NT2/D1 (cell line): ENCODE data around the gene BRMS1.

Source experiments
- DNase-seq: peaks from one replicate; pipeline ENCODE4 v3.0.0-alpha.2; 2011; ENCODE audit warnings: low read depth, low spot score
- H3K27me3 ChIP-seq: 2 replicates; pipeline ENCODE4 v1.6.0; 2011; ENCODE audit warnings: mild to moderate bottlenecking; ENCODE audit not compliant: insufficient read length, insufficient read depth
- H3K36me3 ChIP-seq: 2 replicates; pipeline ENCODE4 v1.6.1; 2011; ENCODE audit warnings: mild to moderate bottlenecking, low read length, mixed read lengths; ENCODE audit not compliant: insufficient read depth, insufficient read length
- H3K4me1 ChIP-seq: 2 replicates; pipeline ENCODE4 v1.5.1; 2011; ENCODE audit not compliant: insufficient read depth, insufficient read length
- H3K4me3 ChIP-seq: 2 replicates; pipeline ENCODE4 v1.5.1; 2011; ENCODE audit warnings: low read depth; ENCODE audit not compliant: insufficient read length
- H3K9ac ChIP-seq: 2 replicates; pipeline ENCODE4 v1.6.0; 2011; ENCODE audit warnings: low read depth; ENCODE audit not compliant: insufficient read length
- H3K9me3 ChIP-seq: 2 replicates; pipeline ENCODE4 v1.5.1; 2011; ENCODE audit warnings: mild to moderate bottlenecking, low read length; ENCODE audit not compliant: insufficient read depth
- SUZ12 ChIP-seq: IDR thresholded peaks from 2 replicates; pipeline ENCODE4 v1.6.1; 2011; ENCODE audit not compliant: insufficient read length, insufficient read depth; ENCODE audit errors: extremely low read depth
- YY1 ChIP-seq: IDR thresholded peaks from 2 replicates; pipeline ENCODE4 v1.6.1; 2011; ENCODE audit not compliant: insufficient read length, insufficient read depth
- ZNF274 ChIP-seq: IDR thresholded peaks from 2 replicates; pipeline ENCODE4 v1.6.1; 2011; ENCODE audit warnings: mild to moderate bottlenecking, low read depth, low read length

Gene BRMS1

GRCh38 chr11:66345316-66345649, 379 bp upstream of the BRMS1 start:
- H3K9ac ChIP-seq, result peak overlapping the region; percentile 95
- DNase-seq, result no peak
- peaks cover 33% of the 10 kb centered on the region for H3K36me3 ChIP-seq
- H3K4me3 ChIP-seq, result peak overlapping the region; percentile 96
- peaks cover 15% of the 10 kb centered on the region for H3K27me3 ChIP-seq
- H3K4me1 ChIP-seq, result peaks cover 14% of the 10 kb centered on the region
- no peak for TF ChIP-seq ZNF274
- no peak for TF ChIP-seq YY1
- TF ChIP-seq SUZ12, result no peak
- H3K9me3 ChIP-seq, result no peaks in the 10 kb centered on the region

GRCh38 chr11:66343176-66343575, 1.7 kb downstream of the BRMS1 start:
- DNase-seq, result no peak
- peaks cover 15% of the 10 kb centered on the region for H3K27me3 ChIP-seq
- H3K36me3 ChIP-seq, result peaks cover 53% of the 10 kb centered on the region
- no peaks in the 10 kb centered on the region for H3K9me3 ChIP-seq
- peaks cover 16% of the 10 kb centered on the region for H3K4me1 ChIP-seq
- no peak overlapping the region for H3K4me3 ChIP-seq
- H3K9ac ChIP-seq, result no peak overlapping the region
- no peak for TF ChIP-seq SUZ12
- no peak for TF ChIP-seq ZNF274
- TF ChIP-seq YY1, result no peak

GRCh38 chr11:66341502-66342126, 3.3 kb downstream of the BRMS1 start:
- H3K27me3 ChIP-seq, result peaks cover 7% of the 10 kb centered on the region
- H3K36me3 ChIP-seq, result peaks cover 68% of the 10 kb centered on the region
- no peak for TF ChIP-seq YY1
- no peak for TF ChIP-seq ZNF274
- no peak for TF ChIP-seq SUZ12
- H3K9me3 ChIP-seq, result no peaks in the 10 kb centered on the region
- DNase-seq, result no peak
- H3K9ac ChIP-seq, result no peak overlapping the region
- no peak overlapping the region for H3K4me3 ChIP-seq
- peaks cover 11% of the 10 kb centered on the region for H3K4me1 ChIP-seq

DNA sequence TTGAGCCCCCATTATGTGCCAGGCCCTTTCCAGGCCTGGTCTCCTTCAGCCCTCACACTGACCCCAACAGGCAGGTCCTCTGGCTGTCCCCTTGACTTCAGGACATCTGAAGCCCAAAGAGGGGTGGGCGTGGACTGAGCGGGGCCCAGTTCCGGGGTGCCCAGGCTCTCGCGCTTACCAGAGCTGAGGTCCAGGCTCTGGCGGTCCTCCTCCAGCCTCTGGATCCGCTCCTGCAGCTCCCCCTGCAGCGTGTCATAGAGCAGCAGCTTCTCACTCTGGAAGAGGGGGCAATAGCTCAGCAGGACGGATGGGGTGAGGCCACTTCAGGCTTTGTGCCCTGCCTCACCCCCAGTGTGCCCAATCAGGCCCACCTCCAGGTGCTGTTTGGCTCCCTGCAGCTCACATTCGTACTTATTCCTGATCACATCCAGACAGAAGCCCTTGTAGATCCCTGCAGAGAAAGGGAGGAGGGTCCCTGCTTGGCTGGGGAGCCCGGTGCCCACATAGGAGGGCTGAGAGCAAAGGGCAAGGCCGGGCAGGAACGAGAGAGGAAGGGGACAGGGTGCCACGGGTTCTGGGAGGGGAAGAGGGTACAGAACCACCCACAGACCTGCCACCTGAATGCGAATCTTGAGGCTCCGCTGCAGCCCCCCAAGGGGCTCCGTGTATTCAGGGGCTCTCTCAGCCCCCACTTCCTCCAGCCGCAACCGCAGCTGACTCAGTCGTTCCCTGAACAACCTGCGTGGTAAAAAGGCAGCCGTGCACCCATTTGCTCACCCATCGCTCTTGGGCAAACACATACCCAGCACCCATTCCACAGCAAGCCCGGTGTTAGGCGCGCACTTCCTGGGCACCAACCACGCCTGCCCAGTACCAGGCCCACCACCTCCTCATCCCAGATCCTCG, 4.1 kb downstream of the BRMS1 start:
- Histone ChIP-seq H3K4me3 (no peak overlapping the region), H3K27me3 (no peaks in the 10 kb centered on the region), H3K9ac (no peak overlapping the region), H3K9me3 (no peaks in the 10 kb centered on the region), H3K36me3 (peaks cover 68% of the 10 kb centered on the region), H3K4me1 (peaks cover 3% of the 10 kb centered on the region)
- no peak for TF ChIP-seq ZNF274
- TF ChIP-seq SUZ12, result no peak
- TF ChIP-seq YY1, result no peak
- DNase-seq, result no peak

GRCh38 chr11:66339686-66340483, 5.0 kb downstream of the BRMS1 start:
- Histone ChIP-seq H3K4me1 (peaks cover 8% of the 10 kb centered on the region), H3K9me3 (no peaks in the 10 kb centered on the region), H3K9ac (no peak overlapping the region), H3K4me3 (no peak overlapping the region), H3K36me3 (peaks cover 72% of the 10 kb centered on the region), H3K27me3 (no peaks in the 10 kb centered on the region)
- TF ChIP-seq ZNF274, result no peak
- TF ChIP-seq SUZ12, result no peak
- no peak for TF ChIP-seq YY1
- no peak for DNase-seq

DNA sequence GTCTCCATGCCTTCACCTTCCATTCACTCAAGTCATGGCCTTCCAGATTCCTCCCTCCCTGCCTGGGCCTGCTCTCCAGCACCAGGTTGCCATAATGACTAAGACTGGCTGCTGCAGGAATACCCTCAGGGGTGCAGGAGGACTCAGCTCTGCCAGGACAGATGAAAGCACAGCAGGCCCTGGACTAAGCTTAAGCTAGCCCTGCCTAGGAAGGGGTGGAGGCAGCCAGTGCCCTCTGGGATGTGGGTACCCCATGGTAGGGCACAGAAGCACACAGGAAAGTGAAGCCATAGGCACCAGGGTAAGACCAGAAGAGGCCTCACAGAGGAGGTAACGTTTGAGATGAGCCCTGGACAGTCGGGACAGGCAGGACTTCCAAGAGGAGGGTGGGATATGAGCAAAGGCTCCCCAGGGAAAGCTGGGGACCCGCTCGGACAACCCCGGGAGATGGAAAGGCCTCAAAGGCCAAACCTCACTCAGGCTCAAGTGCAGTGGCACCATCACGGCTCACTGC, 5.7 kb downstream of the BRMS1 start:
- H3K36me3 ChIP-seq, result peaks cover 79% of the 10 kb centered on the region
- H3K9ac ChIP-seq, result no peak overlapping the region
- H3K4me3 ChIP-seq, result no peak overlapping the region
- no peaks in the 10 kb centered on the region for H3K9me3 ChIP-seq
- no peak for TF ChIP-seq YY1
- TF ChIP-seq ZNF274, result no peak
- no peak for TF ChIP-seq SUZ12
- no peaks in the 10 kb centered on the region for H3K27me3 ChIP-seq
- H3K4me1 ChIP-seq, result peaks cover 8% of the 10 kb centered on the region
- DNase-seq, result no peak
